Endothelial cell (in vitro differentiated cells): ENCODE results near the gene MUSK. TPM values are rescaled to one million over a fixed set of nuclear protein-coding genes. Genes with fewer than 3 reads are reported as not detected.

Experiments used
- DNase-seq: peaks from one replicate; pipeline ENCODE4 v3.0.0; 2021; ENCODE audit warnings: low spot score
- H3K27ac Mint-ChIP-seq: one replicate; pipeline ENCODE4 v1.8.0; 2021; ENCODE audit warnings: mixed read lengths, inconsistent platforms; ENCODE audit not compliant: unreplicated experiment
- H3K27me3 Mint-ChIP-seq: one replicate; pipeline ENCODE4 v1.8.0; 2021; ENCODE audit warnings: mild to moderate bottlenecking, moderate library complexity, mixed read lengths, inconsistent platforms; ENCODE audit not compliant: unreplicated experiment
- H3K36me3 Mint-ChIP-seq: one replicate; pipeline ENCODE4 v1.8.0; 2021; ENCODE audit warnings: mild to moderate bottlenecking, low read depth, mixed read lengths, inconsistent platforms; ENCODE audit not compliant: unreplicated experiment
- H3K4me1 Mint-ChIP-seq: one replicate; pipeline ENCODE4 v1.8.0; 2021; ENCODE audit warnings: mild to moderate bottlenecking, mixed read lengths, inconsistent platforms; ENCODE audit not compliant: unreplicated experiment
- H3K4me3 Mint-ChIP-seq: one replicate; pipeline ENCODE4 v1.8.0; 2021; ENCODE audit warnings: mild to moderate bottlenecking, mixed read lengths, inconsistent platforms; ENCODE audit not compliant: unreplicated experiment
- H3K9me3 Mint-ChIP-seq: one replicate; pipeline ENCODE4 v1.8.0; 2021; ENCODE audit warnings: mixed read lengths, inconsistent platforms; ENCODE audit not compliant: unreplicated experiment
- CTCF ChIP-seq: fragments of 200-600 bp; sonication (generic); IDR thresholded peaks from one replicate; pipeline ENCODE4 v1.5.0; 2021; ENCODE audit warnings: antibody characterized with exemption; ENCODE audit not compliant: unreplicated experiment
- total RNA-seq: library from RNA; stranded (reverse); fragmentation: NEBNext Ultra II Directional; extraction: Animal tissue kit (Norgen Biotek cat#: 25700); gene quantifications from one replicate; pipeline ENCODE4 v1.2.1, GENCODE V29; 2021; ENCODE audit not compliant: unreplicated experiment

MUSK gene
- total RNA-seq, 1 donor from 2014 or later = not detected

- Mint-ChIP-seq H3K9me3 (no peaks in the 10 kb centered on the region), H3K27ac (no peak overlapping the region), H3K36me3 (no peaks in the 10 kb centered on the region), H3K4me3 (no peak overlapping the region), H3K4me1 (peaks cover 2% of the 10 kb centered on the region), H3K27me3 (no peaks in the 10 kb centered on the region)
- no peak for TF ChIP-seq CTCF
- DNase-seq = no peak
These were observed 41.8 kb downstream of the MUSK start for GRCh38 chr9:110710420-110710819.

GRCh38 chr9:110712955-110713354 lies 44.4 kb downstream of the MUSK start:
- no peak for DNase-seq
- TF ChIP-seq CTCF = no peak
- Mint-ChIP-seq H3K27me3 (peaks cover 1% of the 10 kb centered on the region), H3K9me3 (no peaks in the 10 kb centered on the region), H3K27ac (no peak overlapping the region), H3K36me3 (no peaks in the 10 kb centered on the region), H3K4me1 (no peaks in the 10 kb centered on the region), H3K4me3 (no peak overlapping the region)

- no peak overlapping the region for H3K4me3 Mint-ChIP-seq
- no peaks in the 10 kb centered on the region for H3K4me1 Mint-ChIP-seq
- no peak overlapping the region for H3K27ac Mint-ChIP-seq
- H3K27me3 Mint-ChIP-seq = peaks cover 1% of the 10 kb centered on the region
- H3K36me3 Mint-ChIP-seq = no peaks in the 10 kb centered on the region
- no peak for TF ChIP-seq CTCF
- DNase-seq = no peak
- H3K9me3 Mint-ChIP-seq = no peaks in the 10 kb centered on the region
These were observed 45.7 kb downstream of the MUSK start for GRCh38 chr9:110714314-110714713.

GRCh38 chr9:110728058-110728457 lies 59.5 kb downstream of the MUSK start:
- no peak for TF ChIP-seq CTCF
- Mint-ChIP-seq H3K27me3 (no peaks in the 10 kb centered on the region), H3K9me3 (no peaks in the 10 kb centered on the region), H3K4me1 (no peaks in the 10 kb centered on the region), H3K36me3 (no peaks in the 10 kb centered on the region), H3K4me3 (no peak overlapping the region), H3K27ac (no peak overlapping the region)
- DNase-seq = no peak

- no peak overlapping the region for H3K4me3 Mint-ChIP-seq
- H3K27me3 Mint-ChIP-seq = no peaks in the 10 kb centered on the region
- no peak for TF ChIP-seq CTCF
- DNase-seq = no peak
- H3K27ac Mint-ChIP-seq = no peak overlapping the region
- no peaks in the 10 kb centered on the region for H3K9me3 Mint-ChIP-seq
- no peaks in the 10 kb centered on the region for H3K4me1 Mint-ChIP-seq
- H3K36me3 Mint-ChIP-seq = no peaks in the 10 kb centered on the region
These were observed 61.0 kb downstream of the MUSK start for GRCh38 chr9:110729641-110730040.
